Measurements from ENCODE around the gene LMBRD2.

DNA sequence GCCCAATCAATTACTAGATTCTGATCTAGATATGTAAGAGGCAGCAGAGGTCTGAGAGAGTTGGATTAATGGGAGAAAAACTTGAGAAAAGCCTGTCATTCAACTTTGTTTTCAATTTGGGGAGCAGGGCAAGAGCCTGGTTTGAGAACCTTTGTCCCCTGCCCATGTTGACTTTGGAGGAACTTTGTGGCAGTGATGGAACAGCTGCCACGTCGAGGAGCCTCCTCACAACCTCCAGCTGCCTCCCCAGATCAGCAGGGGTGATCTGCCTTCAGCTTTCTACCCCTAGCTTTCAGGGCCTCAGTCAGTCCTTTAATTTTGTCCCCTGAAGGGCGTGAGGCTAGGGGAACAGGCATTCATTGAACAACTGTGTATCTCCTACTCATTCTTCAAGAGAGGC lies 8.9 kb upstream of the LMBRD2 start:
- TF ChIP-seq CTCF (IDR thresholded peaks at IDR 0.05): no peak
- TF ChIP-seq POLR2A (IDR thresholded peaks at IDR 0.05): no peak
